ENCODE measurements around the gene FBXO28. TPM values are rescaled to one million over a fixed set of nuclear protein-coding genes. Genes with fewer than 3 reads are reported as not detected.

Gene FBXO28
- polyA plus RNA-seq, 1 of the 3 experiments (the other 2 are of a cell fraction): 8.1 TPM

- CTCF ChIA-PET: interaction anchor here (1.0 to 1.8 kb wide), 2 partner anchors 11 to 18 kb away, joined by 3 to 4 read pairs; no protein-coding TSS in a partner anchor
- Histone ChIP-seq H3K27me3 (ENCODE audit: insufficient read depth) (no peaks in the 10 kb centered on the region), H3K9me2 (no peaks in the 10 kb centered on the region), H3K4me1 (ENCODE audit: control insufficient read depth in 1 of 2, insufficient read depth in 2 of 2, low read depth in 1 of 2, low read length in 1 of 2) (peaks cover 2 to 4% of the 10 kb centered on the region in 2 experiments; a peak in 2 of 4 replicates), H3K36me3 (replicated peaks in 1 of 2; ENCODE audit: control insufficient read depth in 1 of 2, insufficient read depth in 2 of 2, low read length in 1 of 2) (peaks cover 18 to 43% of the 10 kb centered on the region in 2 experiments), H3K4me2 (no peak overlapping the region), H3K9ac (no peak overlapping the region), H3K4me3 (ENCODE audit: low read depth in 2 of 2, low read length in 1 of 2) (no peak overlapping the region), H3F3A (replicated peaks; ENCODE audit: insufficient read depth) (peaks cover 19% of the 10 kb centered on the region), H3K9me3 (no peaks in the 10 kb centered on the region), H3K79me2 (ENCODE audit: insufficient read depth) (peaks cover 64% of the 10 kb centered on the region), H3K27ac (ENCODE audit: low read depth in 2 of 2, low read length in 1 of 2) (no peak overlapping the region), H2AFZ (ENCODE audit: low read depth) (no peak overlapping the region), H4K20me1 (ENCODE audit: insufficient read depth) (peaks cover 34% of the 10 kb centered on the region)
- 91% methylated on average over 5 of the region's 5 CpGs for WGBS (ENCODE audit: low lambda C conversion rate)
- POLR2A ChIA-PET: no interaction called here
- TF ChIP-seq FOXM1 (IDR thresholded peaks at IDR 0.05; ENCODE audit: low read depth): no peak
- no peak for TF ChIP-seq SMC3 (IDR thresholded peaks at IDR 0.05; ENCODE audit: low read depth, low read length)
- TF ChIP-seq JUND (IDR thresholded peaks at IDR 0.05): no peak
- TF ChIP-seq RFX5 (IDR thresholded peaks at IDR 0.05; ENCODE audit: low read length): no peak
- no peak for TF ChIP-seq USF1 (IDR thresholded peaks at IDR 0.05; ENCODE audit: borderline replicate concordance, low read depth)
- no peak for TF ChIP-seq FOSL2 (IDR thresholded peaks at IDR 0.05; ENCODE audit: borderline replicate concordance, low read depth)
- TF ChIP-seq ZBTB33 (IDR thresholded peaks at IDR 0.05; ENCODE audit: borderline replicate concordance, low read depth): no peak
- no peak for TF ChIP-seq MEF2A (IDR thresholded peaks at IDR 0.05; ENCODE audit: borderline replicate concordance, low read depth)
- no peak for TF ChIP-seq CHD2 (IDR thresholded peaks at IDR 0.05; ENCODE audit: low read length, partially characterized antibody)
- TF ChIP-seq YY1 (IDR thresholded peaks at IDR 0.05; ENCODE audit: low read depth): no peak
- no peak for TF ChIP-seq GABPA (IDR thresholded peaks at IDR 0.05; ENCODE audit: low read depth)
- no peak for TF ChIP-seq MAX (IDR thresholded peaks at IDR 0.05; ENCODE audit: low read depth)
- TF ChIP-seq TEAD4 (IDR thresholded peaks at IDR 0.05; ENCODE audit: borderline replicate concordance, insufficient read depth): no peak
- TF ChIP-seq SIN3A (IDR thresholded peaks at IDR 0.05; ENCODE audit: borderline replicate concordance, low read depth, low read length): no peak
- DNase-seq: no peak
Measured at GRCh38 chr1:224192082-224192788, 78.3 kb downstream of the FBXO28 start.

Data from SK-N-SH (cell line).